HepG2 (cell line): ENCODE results near the gene STMN3. TPM values are rescaled to one million over a fixed set of nuclear protein-coding genes. Genes with fewer than 3 reads are reported as not detected.
A peak's percentile ranks its signal among the peaks of the same experiment; 100 is the strongest.

Experiments
- ADNP ChIP-seq: sonication (generic); formaldehyde crosslinking; IDR thresholded peaks from 2 replicates; pipeline ENCODE4 v1.4.0; 2020; ENCODE audit warnings: missing genetic modification reagents
- CBX2 ChIP-seq, 2 experiments: fragments of 200-600 bp in 1 of 2; sonication (generic); formaldehyde crosslinking in 1 of 2; IDR thresholded peaks; 2 replicates each; pipeline versions ENCODE4 v1.7.0 to v1.8.1; 2018 to 2022; ENCODE audit warnings: low read depth in 2 of 2, low read length in 1 of 2, mild to moderate bottlenecking in 1 of 2, missing genetic modification reagents in 1 of 2
- GTF2F1 ChIP-seq: fragments of 150-350 bp; IDR thresholded peaks from 2 replicates; pipeline ENCODE4 v1.6.1; 2014; ENCODE audit warnings: low read length
- HNRNPUL1 ChIP-seq: fragments of 200-400 bp; formaldehyde crosslinking; IDR thresholded peaks from 2 replicates; pipeline ENCODE4 v1.6.1; 2017; ENCODE audit warnings: low read depth, mild to moderate bottlenecking, low read length, moderate library complexity
- JUN ChIP-seq: sonication (generic); formaldehyde crosslinking; IDR thresholded peaks from 2 replicates; pipeline ENCODE4 v1.4.0; 2020; ENCODE audit warnings: mild to moderate bottlenecking, missing genetic modification reagents
- LCORL ChIP-seq, 2 experiments: fragments of 450-650 bp in 1 of 2; sonication (generic) in 1 of 2; formaldehyde crosslinking in 1 of 2; IDR thresholded peaks; 2 replicates each; pipeline versions ENCODE4 v1.5.0 to v1.6.1; 2017 to 2020; ENCODE audit warnings: antibody characterized with exemption in 1 of 2, missing genetic modification reagents in 1 of 2
- MAF1 ChIP-seq: sonication (generic); formaldehyde crosslinking; IDR thresholded peaks from 2 replicates; pipeline ENCODE4 v1.5.0; 2020; ENCODE audit warnings: missing genetic modification reagents, borderline replicate concordance
- MAX ChIP-seq: IDR thresholded peaks from 2 replicates; pipeline ENCODE4 v1.6.1; 2012; ENCODE audit warnings: inconsistent platforms
- MED8 ChIP-seq: sonication (generic); formaldehyde crosslinking; IDR thresholded peaks from 2 replicates; pipeline ENCODE4 v1.8.1; 2023; ENCODE audit warnings: mild to moderate bottlenecking, missing genetic modification reagents; ENCODE audit not compliant: insufficient replicate concordance
- PAXIP1 ChIP-seq: sonication (generic); formaldehyde crosslinking; conservative IDR thresholded peaks from 2 replicates; pipeline ENCODE4 v1.4.0; 2020; ENCODE audit warnings: mild to moderate bottlenecking, missing genetic modification reagents, moderate library complexity
- SRSF1 ChIP-seq: fragments of 200-400 bp; formaldehyde crosslinking; optimal IDR thresholded peaks from 2 replicates; pipeline ENCODE3; 2017; ENCODE audit warnings: mild to moderate bottlenecking, low read depth, low read length, moderate library complexity
- TCF7 ChIP-seq: sonication (generic); IDR thresholded peaks from 2 replicates; pipeline ENCODE4 v1.6.1; 2016; ENCODE audit warnings: antibody characterized with exemption, low read depth
- THAP9 ChIP-seq: sonication (generic); formaldehyde crosslinking; IDR thresholded peaks from 2 replicates; pipeline ENCODE4; 2020; ENCODE audit warnings: missing genetic modification reagents, mild to moderate bottlenecking, borderline replicate concordance
- ZNF121 ChIP-seq: sonication (generic); formaldehyde crosslinking; IDR thresholded peaks from 2 replicates; pipeline ENCODE4 v1.5.0; 2020; ENCODE audit warnings: mild to moderate bottlenecking, missing genetic modification reagents
- ZNF124 ChIP-seq: sonication (generic); formaldehyde crosslinking; IDR thresholded peaks from 2 replicates; pipeline ENCODE4 v1.4.0; 2020; ENCODE audit warnings: missing genetic modification reagents
- ZNF232 ChIP-seq: sonication (generic); formaldehyde crosslinking; IDR thresholded peaks from 2 replicates; pipeline ENCODE4 v1.4.0; 2020; ENCODE audit warnings: missing genetic modification reagents, borderline replicate concordance
- ZNF263 ChIP-seq: sonication (generic); formaldehyde crosslinking; IDR thresholded peaks from 2 replicates; pipeline ENCODE4 v1.4.0; 2020; ENCODE audit warnings: missing genetic modification reagents
- ZNF557 ChIP-seq: sonication (generic); formaldehyde crosslinking; IDR thresholded peaks from 2 replicates; pipeline ENCODE4 v1.4.0; 2020; ENCODE audit warnings: missing genetic modification reagents
- ZNF674 ChIP-seq: sonication (generic); formaldehyde crosslinking; IDR thresholded peaks from 2 replicates; pipeline ENCODE4 v1.5.0; 2020; ENCODE audit warnings: low read depth, mild to moderate bottlenecking, missing genetic modification reagents
- ZSCAN5A ChIP-seq: sonication (generic); formaldehyde crosslinking; IDR thresholded peaks from 2 replicates; pipeline ENCODE4 v1.8.0; 2022; ENCODE audit warnings: mild to moderate bottlenecking, missing genetic modification reagents, borderline replicate concordance
- ZZZ3 ChIP-seq: sonication (generic); formaldehyde crosslinking; IDR thresholded peaks from 2 replicates; pipeline ENCODE4 v1.4.0; 2020; ENCODE audit warnings: missing genetic modification reagents, mild to moderate bottlenecking, borderline replicate concordance
- polyA plus RNA-seq, 8 experiments: library from polyadenylated mRNA; depleted of rRNA in 3 of 8; stranded (reverse) in 7 of 8; unstranded in 1 of 8; fragments of >200 nt; fragmentation: Illumina TruSeq in 4 of 8; extraction: Trizol in 4 of 8; gene quantifications; 2 replicates each; pipeline versions ENCODE4 v1.2.1 to v1.2.3, GENCODE V29; 2011 to 2016; ENCODE audit warnings: low read depth in 4 of 8, missing spikeins in 1 of 8, mixed read lengths in 1 of 8; ENCODE audit not compliant: insufficient read depth in 1 of 8
- total RNA-seq, 5 experiments: library from RNA; depleted of rRNA; stranded (reverse); fragments of >200 nt; fragmentation: Illumina TruSeq; extraction: Trizol; gene quantifications; 2 replicates each; pipeline ENCODE4 v1.2.3, GENCODE V29; 2016; ENCODE audit warnings: low read depth in 1 of 5

Gene STMN3
- total and polyA plus RNA-seq, 2 of the 13 experiments (the other 11 are each of a cell fraction or from before 2014, with no cell fraction given) = 21.0 to 48.3 TPM

- peak; percentile 96 for TF ChIP-seq MAF1
- no peak for TF ChIP-seq TCF7
- no peak; the same call in 1 of the 2 replicates for TF ChIP-seq LCORL (IDR thresholded peaks at IDR 0.05)
- peak; percentile 84; the same call in 1 of the 2 replicates for TF ChIP-seq LCORL (CRISPR knock-in tag; IDR thresholded peaks at IDR 0.05)
- no peak for TF ChIP-seq HNRNPUL1
- peak; percentile 83 for TF ChIP-seq ZSCAN5A (CRISPR knock-in tag)
- TF ChIP-seq ZNF263 (CRISPR knock-in tag) = peak; percentile 81
- peak; percentile 92 for TF ChIP-seq MAX
- peak; percentile 80 for TF ChIP-seq ZNF124 (CRISPR knock-in tag)
- peak; percentile 97 for TF ChIP-seq ZZZ3
- peak; percentile 86 for TF ChIP-seq MED8 (CRISPR knock-in tag)
- peak; percentile 63 for TF ChIP-seq PAXIP1 (CRISPR knock-in tag)
- peak; percentile 59; the same call in 1 of the 2 replicates for TF ChIP-seq JUN (CRISPR knock-in tag)
- TF ChIP-seq ZNF674 (CRISPR knock-in tag) = peak; percentile 65; the same call in 1 of the 2 replicates
- TF ChIP-seq CBX2 (IDR thresholded peaks at IDR 0.05; ENCODE audit: low read depth, low read length) = no peak
- no peak for TF ChIP-seq CBX2 (CRISPR knock-in tag; IDR thresholded peaks at IDR 0.05; ENCODE audit: low read depth)
- peak; percentile 96 for TF ChIP-seq ZNF557 (CRISPR knock-in tag)
- peak; percentile 87 for TF ChIP-seq THAP9 (CRISPR knock-in tag)
- TF ChIP-seq SRSF1 = no peak
- TF ChIP-seq ADNP = 0 out of 2 replicates have a peak, but pooled peaks have one; percentile 36
- TF ChIP-seq GTF2F1 = peak; percentile 71; the same call in 1 of the 2 replicates
- peak; percentile 61; the same call in 1 of the 2 replicates for TF ChIP-seq ZNF121 (CRISPR knock-in tag)
- peak; percentile 97 for TF ChIP-seq ZNF232
Observed at GRCh38 chr20:63657937-63658748, 4.9 kb upstream of the STMN3 start, which contains the start of gene RTEL1 (continued).
